ENCODE measurements around the gene FNBP1.

The FNBP1 gene

GRCh38 chr9:129863059-129863690 is 179.8 kb downstream of the FNBP1 start:
- FAIRE-seq (no peak), DNase-seq (ENCODE audit: low spot score) (no peak)

GRCh38 chr9:129861447-129861827 is 181.6 kb downstream of the FNBP1 start:
- DNase-seq (ENCODE audit: low spot score) (no peak), FAIRE-seq (no peak)

GRCh38 chr9:129860653-129861446 is 182.1 kb downstream of the FNBP1 start:
- FAIRE-seq = no peak
- no peak for DNase-seq (ENCODE audit: low spot score)

GRCh38 chr9:129858167-129858962 is 184.6 kb downstream of the FNBP1 start:
- DNase-seq (ENCODE audit: low spot score) (no peak), FAIRE-seq (no peak)

- FAIRE-seq (no peak), DNase-seq (ENCODE audit: low spot score) (no peak)
These were observed 185.8 kb downstream of the FNBP1 start for GRCh38 chr9:129857207-129857606.

- FAIRE-seq (no peak), DNase-seq (ENCODE audit: low spot score) (no peak)
These were observed 188.3 kb downstream of the FNBP1 start for GRCh38 chr9:129854588-129855110.

- no peak for FAIRE-seq
- DNase-seq (ENCODE audit: low spot score) = no peak
These were observed 189.4 kb downstream of the FNBP1 start for GRCh38 chr9:129853614-129854013.

- FAIRE-seq = no peak
These were observed 190.4 kb downstream of the FNBP1 start for GRCh38 chr9:129852579-129852978.

GRCh38 chr9:129851821-129852220 is 191.2 kb downstream of the FNBP1 start:
- DNase-seq (ENCODE audit: low spot score) (no peak), FAIRE-seq (no peak)

More at GRCh38 chr9:129852579-129852978, 190.4 kb downstream of the FNBP1 start:
- DNase-seq (ENCODE audit: low spot score) = no peak

GRCh38 chr9:129850821-129851550 is 192.0 kb downstream of the FNBP1 start:
- no peak for FAIRE-seq

GRCh38 chr9:129849901-129850300 is 193.1 kb downstream of the FNBP1 start:
- no peak for FAIRE-seq
- no peak for DNase-seq (ENCODE audit: low spot score)

More at GRCh38 chr9:129850821-129851550, 192.0 kb downstream of the FNBP1 start:
- no peak for DNase-seq (ENCODE audit: low spot score)

- FAIRE-seq (no peak), DNase-seq (ENCODE audit: low spot score) (no peak)
These were observed 194.1 kb downstream of the FNBP1 start for GRCh38 chr9:129848712-129849441.

- DNase-seq (ENCODE audit: low spot score) (no peak), FAIRE-seq (no peak)
These were observed 197.6 kb downstream of the FNBP1 start for GRCh38 chr9:129845373-129845772.

GRCh38 chr9:129841071-129841470 is 201.9 kb downstream of the FNBP1 start:
- DNase-seq (ENCODE audit: low spot score) (no peak), FAIRE-seq (no peak)

GRCh38 chr9:129840034-129840433 is 203.0 kb downstream of the FNBP1 start:
- FAIRE-seq = no peak
- DNase-seq (ENCODE audit: low spot score) = no peak

- DNase-seq (ENCODE audit: low spot score) = no peak
- FAIRE-seq = no peak
These were observed 203.5 kb downstream of the FNBP1 start for GRCh38 chr9:129839324-129840023.

GRCh38 chr9:129838707-129839259 is 204.2 kb downstream of the FNBP1 start:
- DNase-seq (ENCODE audit: low spot score) (no peak), FAIRE-seq (no peak)

Measured in urothelium cell line (cell line).